ENCODE data around the gene RBM20. TPM values are rescaled to one million over a fixed set of nuclear protein-coding genes. Genes with fewer than 3 reads are reported as not detected.

Gene RBM20
- total RNA-seq, 1 experiment from 2014 or later, result 0.17 TPM

- Histone ChIP-seq H2BK5ac (ENCODE audit: insufficient read length, low read length) (no peak overlapping the region), H3K27ac (ENCODE audit: insufficient read length, low read depth, low read length) (no peak overlapping the region), H3K56ac (ENCODE audit: insufficient read length, low read depth, low read length) (no peak overlapping the region), H2AK5ac (ENCODE audit: insufficient read length, low read length) (no peak overlapping the region), H3K79me2 (ENCODE audit: insufficient read depth, low read length) (no peaks in the 10 kb centered on the region), H3K14ac (ENCODE audit: insufficient read depth, low read length) (no peak overlapping the region), H2BK20ac (ENCODE audit: low read depth, low read length, poor library complexity, severe bottlenecking) (no peak overlapping the region), H3T11ph (ENCODE audit: low read length) (no peak overlapping the region), H2BK15ac (ENCODE audit: low read depth, low read length) (no peak overlapping the region), H3K4ac (ENCODE audit: low read depth, low read length) (no peak overlapping the region), H4K8ac (replicated peaks; ENCODE audit: insufficient read length, low read depth, low read length) (no peak overlapping the region), H3K4me1 (ENCODE audit: insufficient read depth, low read length) (no peaks in the 10 kb centered on the region), H3K18ac (ENCODE audit: insufficient read length, low read depth, low read length) (no peak overlapping the region), H4K5ac (ENCODE audit: insufficient read length, low read depth, low read length) (no peak overlapping the region), H3K23ac (ENCODE audit: insufficient read length, low read depth, low read length) (no peak overlapping the region), H2BK120ac (ENCODE audit: low read depth, low read length, poor library complexity, severe bottlenecking) (no peak overlapping the region), H3K9ac (ENCODE audit: extremely low read depth, insufficient read length, low read length) (no peak overlapping the region), H3K23me2 (ENCODE audit: insufficient read length, low read depth, low read length, poor library complexity, severe bottlenecking) (no peaks in the 10 kb centered on the region), H2BK12ac (ENCODE audit: insufficient read length, low read depth, low read length) (no peak overlapping the region), H4K20me1 (ENCODE audit: control insufficient read depth, insufficient read depth, insufficient read length) (no peaks in the 10 kb centered on the region), H2AFZ (ENCODE audit: low read length) (no peak overlapping the region), H3K27me3 (ENCODE audit: insufficient read depth, low read length) (no peaks in the 10 kb centered on the region), H4K91ac (ENCODE audit: insufficient read length, low read depth, low read length) (no peak overlapping the region), H3K9me3 (ENCODE audit: control insufficient read depth, low read depth, low read length) (no peaks in the 10 kb centered on the region), H3K4me2 (ENCODE audit: insufficient read depth, insufficient read length, low read length) (no peak overlapping the region), H3K79me1 (ENCODE audit: insufficient read depth, low read depth, low read length, poor library complexity, severe bottlenecking) (no peaks in the 10 kb centered on the region)
- Mint-ChIP-seq H3K4me1 (peaks cover 8 to 11% of the 10 kb centered on the region in 2 experiments), H3K9me3 (no peaks in the 10 kb centered on the region), H3K27me3 (ENCODE audit: low read depth) (peaks cover 2% of the 10 kb centered on the region; the same call in 1 of the 2 replicates), H3K27ac (no peak overlapping the region), H3K4me3 (no peak overlapping the region), H3K36me3 (ENCODE audit: insufficient read depth in 1 of 3, low read depth in 3 of 3) (no peaks in the 10 kb centered on the region)
- WGBS (ENCODE audit: extremely low coverage, insufficient read length, low lambda C conversion rate), result no CpG with 5 or more reads among the region's 2 CpGs
- no peak for DNase-seq
- no peak for TF ChIP-seq CTCF (conservative IDR thresholded peaks at IDR 0.05)
Observed at GRCh38 chr10:110782616-110783015, 138.5 kb downstream of the RBM20 start.
